Activated T-helper 2 cell treated with anti-CD3 and anti-CD28 coated beads, Interferon-gamma antibody, Interleukin-2, Interleukin-4, amounts not matched to agents 10 μg/mL and 5 μg/mL and 100 μg/mL, durations not matched to agents 14 hours and 24 hours and 36 hours (primary cell): ENCODE measurements around the gene PALLD. TPM values are rescaled to one million over a fixed set of nuclear protein-coding genes. Genes with fewer than 3 reads are reported as not detected.
A peak's percentile ranks its signal among the peaks of the same experiment; 100 is the strongest.
"Not testable (repeated sequence)": the region's sequence is repeated elsewhere in the genome, so short reads cannot be mapped to it uniquely, and the experiment has no call there.

Source experiments
- DNase-seq: peaks from one replicate; pipeline ENCODE4 v3.0.0; 2021; ENCODE audit warnings: low spot score
- H3K27ac Mint-ChIP-seq: one replicate; pipeline ENCODE4 v1.8.0; 2021; ENCODE audit warnings: mixed read lengths
- H3K27me3 Mint-ChIP-seq: one replicate; pipeline ENCODE4 v1.8.0; 2021; ENCODE audit warnings: low read depth, mixed read lengths
- H3K36me3 Mint-ChIP-seq: one replicate; pipeline ENCODE4 v1.8.0; 2021; ENCODE audit warnings: low read depth, mixed read lengths
- H3K4me1 Mint-ChIP-seq: one replicate; pipeline ENCODE4 v1.8.0; 2021; ENCODE audit warnings: low read depth, mixed read lengths
- H3K4me3 Mint-ChIP-seq: one replicate; pipeline ENCODE4 v1.8.0; 2021; ENCODE audit warnings: low read depth, mild to moderate bottlenecking, moderate library complexity, mixed read lengths
- H3K9me3 Mint-ChIP-seq: one replicate; pipeline ENCODE4 v1.8.0; 2021; ENCODE audit warnings: mixed read lengths
- intact Hi-C: fragments of 100-400 bp; cut with micrococcal nuclease; formaldehyde crosslinking; loops from one replicate; pipeline ENCODE4 v1.15.1; 2023
- total RNA-seq: library from RNA; stranded (reverse); gene quantifications from 2 replicates; pipeline ENCODE4 v1.2.3, GENCODE V29; 2022

The PALLD gene
- total RNA-seq, 1 donor from 2014 or later, result 19.8 TPM

- no peaks in the 10 kb centered on the region for H3K36me3 Mint-ChIP-seq
- H3K4me3 Mint-ChIP-seq, result no peak overlapping the region
- no peaks in the 10 kb centered on the region for H3K9me3 Mint-ChIP-seq
- no peak for DNase-seq
- intact Hi-C loops, result no loop called here
- H3K27me3 Mint-ChIP-seq, result peaks cover 2% of the 10 kb centered on the region
- H3K27ac Mint-ChIP-seq, result no peak overlapping the region
- H3K4me1 Mint-ChIP-seq, result peaks cover 10% of the 10 kb centered on the region
These were observed 216.4 kb downstream of the PALLD start for GRCh38 chr4:168713253-168713652.

- Mint-ChIP-seq H3K4me1 (peaks cover 10% of the 10 kb centered on the region), H3K4me3 (no peak overlapping the region), H3K36me3 (no peaks in the 10 kb centered on the region), H3K27ac (no peak overlapping the region), H3K9me3 (peaks cover 3% of the 10 kb centered on the region), H3K27me3 (no peaks in the 10 kb centered on the region)
- intact Hi-C loops, result no loop called here
- DNase-seq, result no peak
These were observed 219.0 kb downstream of the PALLD start for GRCh38 chr4:168715896-168716295.

- DNase-seq, result no peak
- Mint-ChIP-seq H3K27ac (no peak overlapping the region), H3K36me3 (no peaks in the 10 kb centered on the region), H3K4me3 (no peak overlapping the region), H3K27me3 (peaks cover under 1% of the 10 kb centered on the region), H3K9me3 (peaks cover 3% of the 10 kb centered on the region), H3K4me1 (peaks cover 8% of the 10 kb centered on the region)
- intact Hi-C loops, result no loop called here
These were observed 219.7 kb downstream of the PALLD start for GRCh38 chr4:168716406-168717129.

- Mint-ChIP-seq H3K9me3 (peaks cover 3% of the 10 kb centered on the region), H3K27ac (no peak overlapping the region), H3K27me3 (peaks cover 4% of the 10 kb centered on the region), H3K36me3 (no peaks in the 10 kb centered on the region), H3K4me3 (no peak overlapping the region), H3K4me1 (peaks cover 7% of the 10 kb centered on the region)
- DNase-seq, result no peak
- intact Hi-C loops, result no loop called here
These were observed 221.0 kb downstream of the PALLD start for GRCh38 chr4:168717847-168718246.

GRCh38 chr4:168719725-168720124 lies 222.9 kb downstream of the PALLD start:
- Mint-ChIP-seq H3K9me3 (peaks cover 4% of the 10 kb centered on the region), H3K27ac (no peak overlapping the region)
- intact Hi-C loops, result no loop called here

GRCh38 chr4:168720396-168720900 lies 223.6 kb downstream of the PALLD start:
- Mint-ChIP-seq H3K9me3 (peaks cover 9% of the 10 kb centered on the region), H3K4me3 (no peak overlapping the region)

More at GRCh38 chr4:168719725-168720124, 222.9 kb downstream of the PALLD start:
- H3K36me3 Mint-ChIP-seq, result no peaks in the 10 kb centered on the region
- no peak for DNase-seq
- H3K27me3 Mint-ChIP-seq, result peaks cover 4% of the 10 kb centered on the region
- H3K4me1 Mint-ChIP-seq, result peaks cover 14% of the 10 kb centered on the region
- no peak overlapping the region for H3K4me3 Mint-ChIP-seq

GRCh38 chr4:168722391-168722790 lies 225.5 kb downstream of the PALLD start:
- Mint-ChIP-seq H3K27ac (peak overlapping the region; percentile 21), H3K27me3 (peaks cover 6% of the 10 kb centered on the region), H3K36me3 (no peaks in the 10 kb centered on the region), H3K4me1 (peaks cover 17% of the 10 kb centered on the region), H3K4me3 (no peak overlapping the region), H3K9me3 (peaks cover 16% of the 10 kb centered on the region)
- DNase-seq, result no peak
- intact Hi-C loops, result loop anchor here (2.0 kb wide), 1 partner anchor 142 kb away; no protein-coding TSS in a partner anchor

More at GRCh38 chr4:168720396-168720900, 223.6 kb downstream of the PALLD start:
- no peak overlapping the region for H3K27ac Mint-ChIP-seq
- peaks cover 4% of the 10 kb centered on the region for H3K27me3 Mint-ChIP-seq
- peaks cover 17% of the 10 kb centered on the region for H3K4me1 Mint-ChIP-seq
- no peaks in the 10 kb centered on the region for H3K36me3 Mint-ChIP-seq
- intact Hi-C loops, result no loop called here
- no peak for DNase-seq

- Mint-ChIP-seq H3K4me1 (peaks cover 17% of the 10 kb centered on the region), H3K36me3 (no peaks in the 10 kb centered on the region), H3K9me3 (peaks cover 22% of the 10 kb centered on the region), H3K27me3 (peaks cover 7% of the 10 kb centered on the region), H3K4me3 (no peak overlapping the region), H3K27ac (peak overlapping the region; percentile 21)
- DNase-seq, result no peak
- intact Hi-C loops, result loop anchor here (2.0 kb wide), 1 partner anchor 142 kb away; no protein-coding TSS in a partner anchor
These were observed 226.2 kb downstream of the PALLD start for GRCh38 chr4:168723020-168723419.

GRCh38 chr4:168723569-168723968 lies 226.7 kb downstream of the PALLD start:
- no peaks in the 10 kb centered on the region for H3K36me3 Mint-ChIP-seq
- intact Hi-C loops, result loop anchor here (2.0 kb wide), 1 partner anchor 141 kb away; no protein-coding TSS in a partner anchor
- peaks cover 7% of the 10 kb centered on the region for H3K27me3 Mint-ChIP-seq
- H3K4me1 Mint-ChIP-seq, result peaks cover 17% of the 10 kb centered on the region
- H3K27ac Mint-ChIP-seq, result no peak overlapping the region
- DNase-seq, result no peak
- H3K9me3 Mint-ChIP-seq, result peaks cover 22% of the 10 kb centered on the region
- no peak overlapping the region for H3K4me3 Mint-ChIP-seq

GRCh38 chr4:168724243-168724642 lies 227.4 kb downstream of the PALLD start:
- no peaks in the 10 kb centered on the region for H3K36me3 Mint-ChIP-seq
- intact Hi-C loops, result no loop called here
- no peak overlapping the region for H3K4me3 Mint-ChIP-seq
- no peak overlapping the region for H3K27ac Mint-ChIP-seq
- peaks cover 17% of the 10 kb centered on the region for H3K4me1 Mint-ChIP-seq
- peaks cover 10% of the 10 kb centered on the region for H3K27me3 Mint-ChIP-seq
- DNase-seq, result no peak
- peaks cover 22% of the 10 kb centered on the region for H3K9me3 Mint-ChIP-seq

- intact Hi-C loops, result no loop called here
- DNase-seq, result no peak
- H3K9me3 Mint-ChIP-seq, result peaks cover 19% of the 10 kb centered on the region
- H3K4me1 Mint-ChIP-seq, result peaks cover 17% of the 10 kb centered on the region
- no peak overlapping the region for H3K27ac Mint-ChIP-seq
- H3K36me3 Mint-ChIP-seq, result no peaks in the 10 kb centered on the region
- peaks cover 12% of the 10 kb centered on the region for H3K27me3 Mint-ChIP-seq
- no peak overlapping the region for H3K4me3 Mint-ChIP-seq
These were observed 228.0 kb downstream of the PALLD start for GRCh38 chr4:168724686-168725411.

GRCh38 chr4:168725930-168726329 lies 229.1 kb downstream of the PALLD start:
- Mint-ChIP-seq H3K9me3 (peaks cover 19% of the 10 kb centered on the region), H3K4me1 (peaks cover 17% of the 10 kb centered on the region), H3K36me3 (no peaks in the 10 kb centered on the region), H3K4me3 (no peak overlapping the region), H3K27me3 (peaks cover 14% of the 10 kb centered on the region), H3K27ac (no peak overlapping the region)
- DNase-seq, result no peak
- intact Hi-C loops, result no loop called here

- H3K9me3 Mint-ChIP-seq, result peaks cover 19% of the 10 kb centered on the region
- intact Hi-C loops, result not testable (repeated sequence)
These were observed 230.3 kb downstream of the PALLD start for GRCh38 chr4:168727181-168727580.

More at GRCh38 chr4:168727181-168727580, 230.3 kb downstream of the PALLD start:
- H3K4me3 Mint-ChIP-seq, H3K36me3 Mint-ChIP-seq, H3K27ac Mint-ChIP-seq, DNase-seq: not testable (repeated sequence)
- Mint-ChIP-seq H3K27me3 (peaks cover 13% of the 10 kb centered on the region), H3K4me1 (peaks cover 19% of the 10 kb centered on the region)
